HepG2 (cell line): Measurements from ENCODE around the gene KRTAP19-6. TPM values are rescaled to one million over a fixed set of nuclear protein-coding genes. Genes with fewer than 3 reads are reported as not detected.

Experiments used
- ATAC-seq: fragments of 200-7000 bp; cut with Tn5 transposase; 3 replicates; pipeline ENCODE4 v1.9.1; 2020; ENCODE audit warnings: mild to moderate bottlenecking, moderate library complexity
- BruUV-seq: library from RNA; stranded (reverse); fragments of 400-500 nt; replicated peaks from 2 replicates; lab custom pipeline; 2021; lab: Mats Ljungman, UMichigan
- CTCF ChIA-PET: fragments of 300-600 bp; formaldehyde crosslinking; extraction: SDS; loops from one replicate; lab custom pipeline; 2021; ENCODE audit warnings: low total read pairs, inconsistent platforms, low intra/inter-chr PET ratio; lab: Yijun Ruan, JAX
- POLR2A ChIA-PET: fragments of 350-600 bp; sonication (Branson Sonifier 250); formaldehyde crosslinking; loops from one replicate; lab custom pipeline; 2020; ENCODE audit warnings: antibody characterized with exemption, inconsistent platforms; lab: Yijun Ruan, JAX
- DNase-seq: peaks from one replicate; pipeline ENCODE4 v3.0.0-alpha.2; 2015; ENCODE audit warnings: low spot score
- FAIRE-seq: peaks from 3 replicates; lab custom pipeline; 2011; peaks lifted over from hg19 to GRCh38; lab: Jason Lieb, UNC
- H2AFZ ChIP-seq: one replicate; pipeline ENCODE4 v1.6.1; 2011; ENCODE audit warnings: low read length, inconsistent platforms
- H3K27ac ChIP-seq: fragments of 300-600 bp; 3 replicates; pipeline ENCODE4 v1.8.0; 2011; ENCODE audit warnings: mixed run types, mild to moderate bottlenecking, mixed read lengths, low read length, inconsistent platforms; ENCODE audit not compliant: insufficient read depth; ENCODE audit errors: extremely low read length
- H3K27me3 ChIP-seq, 2 experiments: fragments of 200-600 bp in 1 of 2; 2 replicates in 1 of 2; 3 replicates in 1 of 2; pipeline versions ENCODE4 v1.6.0 to v1.8.0; 2011; ENCODE audit warnings: low read length in 2 of 2, mild to moderate bottlenecking in 2 of 2, moderate library complexity in 2 of 2, inconsistent platforms in 1 of 2; ENCODE audit not compliant: insufficient read depth in 2 of 2, control insufficient read depth in 1 of 2
- H3K36me3 ChIP-seq, 2 experiments: fragments of 200-600 bp in 1 of 2; replicated peaks in 1 of 2; 2 replicates in 1 of 2; 3 replicates in 1 of 2; pipeline versions ENCODE4 v1.5.1 to v1.8.0; 2011; ENCODE audit warnings: low read length in 2 of 2, inconsistent platforms in 1 of 2; ENCODE audit not compliant: insufficient read depth in 2 of 2, control insufficient read depth in 1 of 2
- H3K4me1 ChIP-seq: 2 replicates; pipeline ENCODE4 v1.5.1; 2012; ENCODE audit warnings: low read length, inconsistent platforms; ENCODE audit not compliant: insufficient read depth
- H3K4me2 ChIP-seq: 2 replicates; pipeline ENCODE4 v1.6.0; 2011; ENCODE audit warnings: low read depth, low read length, inconsistent platforms
- H3K4me3 ChIP-seq, 3 experiments: fragments of 200-600 bp in 1 of 3; sonication (generic), shearing (Covaris generic) in 1 of 3; replicated peaks in 1 of 3; 2 replicates each; pipeline ENCODE4 v1.5.1; 2011 to 2016; ENCODE audit warnings: low read length in 3 of 3, inconsistent platforms in 2 of 3, low read depth in 2 of 3, mild to moderate bottlenecking in 2 of 3, control low read depth in 1 of 3, mixed read lengths in 1 of 3; ENCODE audit not compliant: insufficient read depth in 1 of 3
- H3K79me2 ChIP-seq: one replicate; pipeline ENCODE4 v1.6.1; 2011; ENCODE audit warnings: low read length, inconsistent platforms; ENCODE audit not compliant: insufficient read depth
- H3K9ac ChIP-seq: 2 replicates; pipeline ENCODE4 v1.6.0; 2011; ENCODE audit warnings: mild to moderate bottlenecking, low read depth, low read length, inconsistent platforms; ENCODE audit not compliant: insufficient read depth
- H3K9me3 ChIP-seq: 2 replicates; pipeline ENCODE4 v1.5.1; 2012; ENCODE audit warnings: mild to moderate bottlenecking, low read length
- H4K20me1 ChIP-seq: 2 replicates; pipeline ENCODE4 v1.6.0; 2011; ENCODE audit warnings: inconsistent platforms, mild to moderate bottlenecking, low read length, moderate library complexity; ENCODE audit not compliant: insufficient read depth
- GATAD2A ChIP-seq: IDR thresholded peaks from 2 replicates; pipeline ENCODE4 v1.6.1; 2016
- MAF1 ChIP-seq: sonication (generic); formaldehyde crosslinking; IDR thresholded peaks from 2 replicates; pipeline ENCODE4 v1.5.0; 2020; ENCODE audit warnings: missing genetic modification reagents, borderline replicate concordance
- MIER2 ChIP-seq: IDR thresholded peaks from 2 replicates; pipeline ENCODE4 v1.6.1; 2016; ENCODE audit warnings: missing biosample characterization, missing genetic modification reagents
- MXI1 ChIP-seq: IDR thresholded peaks from 3 replicates; pipeline ENCODE4 v1.6.1; 2012; ENCODE audit warnings: low read depth, low read length, inconsistent platforms, borderline replicate concordance
- PAWR ChIP-seq: sonication (generic); formaldehyde crosslinking; IDR thresholded peaks from 2 replicates; pipeline ENCODE4 v1.4.0; 2020; ENCODE audit warnings: missing genetic modification reagents, mild to moderate bottlenecking, borderline replicate concordance
- PHF5A ChIP-seq: IDR thresholded peaks from one replicate; pipeline ENCODE4 v1.6.1; 2018; ENCODE audit warnings: low read depth, missing genetic modification reagents; ENCODE audit not compliant: unreplicated experiment
- PRPF4 ChIP-seq: fragments of 200-400 bp; formaldehyde crosslinking; IDR thresholded peaks from 2 replicates; pipeline ENCODE4 v1.6.1; 2016; ENCODE audit warnings: low read length, low read depth; ENCODE audit not compliant: poor library complexity, severe bottlenecking
- SP4 ChIP-seq: sonication (generic); formaldehyde crosslinking; IDR thresholded peaks from 2 replicates; pipeline ENCODE4 v1.8.1; 2023; ENCODE audit warnings: mild to moderate bottlenecking, missing genetic modification reagents
- ZNF207 ChIP-seq: fragments of 450-650 bp; IDR thresholded peaks from 2 replicates; pipeline ENCODE4 v1.6.1; 2016; ENCODE audit warnings: antibody characterized with exemption, borderline replicate concordance
- ZNF263 ChIP-seq: sonication (generic); formaldehyde crosslinking; IDR thresholded peaks from 2 replicates; pipeline ENCODE4 v1.4.0; 2020; ENCODE audit warnings: missing genetic modification reagents
- ZNF329 ChIP-seq: sonication (generic); formaldehyde crosslinking; IDR thresholded peaks from 2 replicates; pipeline ENCODE4 v1.9.0; 2021; ENCODE audit warnings: low read depth, mild to moderate bottlenecking, missing genetic modification reagents
- ZNF501 ChIP-seq: sonication (generic); formaldehyde crosslinking; IDR thresholded peaks from 2 replicates; pipeline ENCODE4 v1.5.1; 2020; ENCODE audit warnings: mild to moderate bottlenecking, moderate library complexity, missing genetic modification reagents
- ZNF557 ChIP-seq: sonication (generic); formaldehyde crosslinking; IDR thresholded peaks from 2 replicates; pipeline ENCODE4 v1.4.0; 2020; ENCODE audit warnings: missing genetic modification reagents
- ZNF773 ChIP-seq: sonication (generic); formaldehyde crosslinking; IDR thresholded peaks from 2 replicates; pipeline ENCODE4 v1.4.0; 2020; ENCODE audit warnings: missing genetic modification reagents, borderline replicate concordance
- WGBS: methylation state at CpG from one replicate; pipeline ENCODE4 v1.1.6; 2017; ENCODE audit warnings: low lambda C conversion rate; 5-methylcytosine and 5-hydroxymethylcytosine counted together
- in situ Hi-C: cut with HindIII; loops from 2 replicates; pipeline ENCODE4 v1.10.0; 2017; ENCODE audit warnings: low pct_unique_long_range_greater_than_20kb; ENCODE audit not compliant: extremely low pct_ligation_motif_present
- intact Hi-C: fragments of 100-400 bp; cut with micrococcal nuclease; formaldehyde crosslinking; loops from one replicate; pipeline ENCODE4 v1.10.0; 2022; ENCODE audit not compliant: unreplicated experiment
- polyA plus RNA-seq, 8 experiments: library from polyadenylated mRNA; depleted of rRNA in 3 of 8; stranded (reverse) in 7 of 8; unstranded in 1 of 8; fragments of >200 nt; fragmentation: Illumina TruSeq in 4 of 8; extraction: Trizol in 4 of 8; gene quantifications; 2 replicates each; pipeline versions ENCODE4 v1.2.1 to v1.2.3, GENCODE V29; 2011 to 2016; ENCODE audit warnings: low read depth in 4 of 8, missing spikeins in 1 of 8, mixed read lengths in 1 of 8; ENCODE audit not compliant: insufficient read depth in 1 of 8
- total RNA-seq, 5 experiments: library from RNA; depleted of rRNA; stranded (reverse); fragments of >200 nt; fragmentation: Illumina TruSeq; extraction: Trizol; gene quantifications; 2 replicates each; pipeline ENCODE4 v1.2.3, GENCODE V29; 2016; ENCODE audit warnings: low read depth in 1 of 5
- TF ChIP-seq, protein P1 (sequence below): sonication (generic); formaldehyde crosslinking; IDR thresholded peaks from 2 replicates; pipeline ENCODE4 v1.9.0; 2021; ENCODE audit warnings: missing genetic modification reagents, mild to moderate bottlenecking, borderline replicate concordance
- TF ChIP-seq, protein P2 (sequence below): sonication (generic); formaldehyde crosslinking; IDR thresholded peaks from 2 replicates; pipeline ENCODE4 v1.4.0; 2020; ENCODE audit warnings: missing genetic modification reagents

KRTAP19-6 gene
- total and polyA plus RNA-seq, 2 of the 13 experiments (the other 11 are each of a cell fraction or from before 2014, with no cell fraction given) = not detected

DNA sequence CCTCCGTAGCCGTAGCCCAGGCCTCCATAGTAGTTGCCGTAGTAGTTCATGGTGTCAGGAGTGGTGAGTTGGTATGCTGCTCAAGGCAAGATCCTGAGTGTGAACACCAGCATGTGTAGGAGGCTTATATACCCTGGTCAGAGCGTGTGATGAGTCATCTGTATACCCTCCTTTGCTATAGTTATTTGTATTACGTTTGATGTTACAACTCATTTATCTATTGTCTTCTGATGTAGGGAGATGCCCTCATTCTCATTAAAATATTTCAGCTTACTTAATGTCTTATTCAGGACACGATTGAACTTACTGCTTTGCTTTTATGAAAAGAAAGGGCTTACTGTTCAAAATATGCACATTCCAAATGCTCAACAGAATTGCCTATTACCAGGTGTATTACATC, 39.6 kb downstream of the KRTAP19-6 start, which contains the start of gene KRTAP19-5:
Gene KRTAP19-5, minus strand, starts transcription at position 101 of the 400 bp plus-strand sequence. Its CDS starts 51 bp downstream, at position 50.
- in situ Hi-C loops = no loop called here
- peaks cover 92% of the 10 kb centered on the region for H3K9me3 ChIP-seq
- H3K4me1 ChIP-seq = no peaks in the 10 kb centered on the region
- intact Hi-C loops = no loop called here
- no TSS peak for BruUV-seq
- FAIRE-seq (no peak), ATAC-seq (no peak), DNase-seq (no peak)
- ChIA-PET CTCF (no interaction called here), POLR2A (no interaction called here)
- WGBS = 3% methylated on average over 3 of the region's 6 CpGs
- no peak within 1 kb of the TSS for H3K27ac ChIP-seq
- no peak within 1 kb of the TSS for H3K4me3 ChIP-seq
- H3K27me3 ChIP-seq = no peaks in the 10 kb centered on the region
- H3K79me2 ChIP-seq = no peaks in the 10 kb centered on the region
- TF ChIP-seq ZNF263 (CRISPR knock-in tag) = no peak
- TF ChIP-seq ZNF329 (CRISPR knock-in tag) = no peak
- TF ChIP-seq MAF1 = no peak
- TF ChIP-seq ZNF773 (CRISPR knock-in tag) = no peak
- TF ChIP-seq MIER2 = no peak
- TF ChIP-seq GATAD2A (CRISPR knock-in tag) = no peak
- no peak for TF ChIP-seq ZNF207
- no peak for TF ChIP-seq PHF5A (CRISPR knock-in tag)
- TF ChIP-seq, protein P1, sequence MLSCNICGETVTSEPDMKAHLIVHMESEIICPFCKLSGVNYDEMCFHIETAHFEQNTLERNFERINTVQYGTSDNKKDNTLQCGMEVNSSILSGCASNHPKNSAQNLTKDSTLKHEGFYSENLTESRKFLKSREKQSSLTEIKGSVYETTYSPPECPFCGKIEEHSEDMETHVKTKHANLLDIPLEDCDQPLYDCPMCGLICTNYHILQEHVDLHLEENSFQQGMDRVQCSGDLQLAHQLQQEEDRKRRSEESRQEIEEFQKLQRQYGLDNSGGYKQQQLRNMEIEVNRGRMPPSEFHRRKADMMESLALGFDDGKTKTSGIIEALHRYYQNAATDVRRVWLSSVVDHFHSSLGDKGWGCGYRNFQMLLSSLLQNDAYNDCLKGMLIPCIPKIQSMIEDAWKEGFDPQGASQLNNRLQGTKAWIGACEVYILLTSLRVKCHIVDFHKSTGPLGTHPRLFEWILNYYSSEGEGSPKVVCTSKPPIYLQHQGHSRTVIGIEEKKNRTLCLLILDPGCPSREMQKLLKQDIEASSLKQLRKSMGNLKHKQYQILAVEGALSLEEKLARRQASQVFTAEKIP = no peak
- TF ChIP-seq PAWR = no peak
- TF ChIP-seq PRPF4 = no peak
- no peak for TF ChIP-seq MXI1
- TF ChIP-seq ZNF501 (CRISPR knock-in tag) = no peak
- no peak for TF ChIP-seq SP4 (CRISPR knock-in tag)
- TF ChIP-seq, protein P2, sequence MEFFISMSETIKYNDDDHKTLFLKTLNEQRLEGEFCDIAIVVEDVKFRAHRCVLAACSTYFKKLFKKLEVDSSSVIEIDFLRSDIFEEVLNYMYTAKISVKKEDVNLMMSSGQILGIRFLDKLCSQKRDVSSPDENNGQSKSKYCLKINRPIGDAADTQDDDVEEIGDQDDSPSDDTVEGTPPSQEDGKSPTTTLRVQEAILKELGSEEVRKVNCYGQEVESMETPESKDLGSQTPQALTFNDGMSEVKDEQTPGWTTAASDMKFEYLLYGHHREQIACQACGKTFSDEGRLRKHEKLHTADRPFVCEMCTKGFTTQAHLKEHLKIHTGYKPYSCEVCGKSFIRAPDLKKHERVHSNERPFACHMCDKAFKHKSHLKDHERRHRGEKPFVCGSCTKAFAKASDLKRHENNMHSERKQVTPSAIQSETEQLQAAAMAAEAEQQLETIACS (CRISPR knock-in tag) = no peak
- no peak for TF ChIP-seq ZNF557 (CRISPR knock-in tag)
- TF ChIP-seq, all 625 proteins: peak for 0
- Histone ChIP-seq H4K20me1 (no peaks in the 10 kb centered on the region), H3K36me3 (no peaks in the 10 kb centered on the region), H3K9ac (no peak within 1 kb of the TSS), H3K4me2 (no peak within 1 kb of the TSS), H2AFZ (no peak within 1 kb of the TSS)
